Activated naive CD8-positive, alpha-beta T cell treated with anti-CD3 and anti-CD28 coated beads, Interleukin-2, amount 50 U/mL, for 24 hours (primary cell): ENCODE results near the gene C2CD5.
A peak's percentile ranks its signal among the peaks of the same experiment; 100 is the strongest.

ENCODE experiments used
- ATAC-seq: fragments of 150-1000 bp; cut with Tn5 transposase; one replicate; pipeline ENCODE4 v1.10.0; 2021
- DNase-seq: peaks from one replicate; pipeline ENCODE4 v3.0.0; 2021
- H3K27ac Mint-ChIP-seq: one replicate; pipeline ENCODE4 v1.8.0; 2021; ENCODE audit warnings: mild to moderate bottlenecking, mixed read lengths
- H3K27me3 Mint-ChIP-seq: one replicate; pipeline ENCODE4 v1.8.0; 2021; ENCODE audit warnings: mixed read lengths
- H3K36me3 Mint-ChIP-seq: one replicate; pipeline ENCODE4 v1.8.0; 2021; ENCODE audit warnings: low read depth, mixed read lengths
- H3K4me1 Mint-ChIP-seq: one replicate; pipeline ENCODE4 v1.8.0; 2021; ENCODE audit warnings: mixed read lengths
- H3K4me3 Mint-ChIP-seq: one replicate; pipeline ENCODE4 v1.8.0; 2021; ENCODE audit warnings: mild to moderate bottlenecking, moderate library complexity, mixed read lengths
- H3K9me3 Mint-ChIP-seq: one replicate; pipeline ENCODE4 v1.8.0; 2021; ENCODE audit warnings: mixed read lengths

The C2CD5 gene

GRCh38 chr12:22545255-22545654 is 913 bp upstream of the C2CD5 start:
- DNase-seq (no peak), ATAC-seq (no peak)
- Mint-ChIP-seq H3K9me3 (no peaks in the 10 kb centered on the region), H3K27me3 (peaks cover 6% of the 10 kb centered on the region), H3K36me3 (peaks cover 10% of the 10 kb centered on the region), H3K4me1 (peaks cover 36% of the 10 kb centered on the region), H3K4me3 (peak overlapping the region; percentile 41), H3K27ac (no peak overlapping the region)

GRCh38 chr12:22543246-22544037 is 900 bp downstream of the C2CD5 start:
- peaks cover 47% of the 10 kb centered on the region for H3K4me1 Mint-ChIP-seq
- peaks cover 2% of the 10 kb centered on the region for H3K27me3 Mint-ChIP-seq
- no peaks in the 10 kb centered on the region for H3K9me3 Mint-ChIP-seq
- peak; percentile 54 for ATAC-seq
- DNase-seq = peak; percentile 51
- peaks cover 23% of the 10 kb centered on the region for H3K36me3 Mint-ChIP-seq
- peak overlapping the region; percentile 91 for H3K27ac Mint-ChIP-seq
- peak overlapping the region; percentile 90 for H3K4me3 Mint-ChIP-seq

GRCh38 chr12:22541496-22542155 is 2.7 kb downstream of the C2CD5 start:
- peaks cover 57% of the 10 kb centered on the region for H3K4me1 Mint-ChIP-seq
- H3K27ac Mint-ChIP-seq = no peak overlapping the region
- peaks cover 2% of the 10 kb centered on the region for H3K27me3 Mint-ChIP-seq
- DNase-seq (no peak), ATAC-seq (no peak)
- H3K36me3 Mint-ChIP-seq = peaks cover 24% of the 10 kb centered on the region
- no peaks in the 10 kb centered on the region for H3K9me3 Mint-ChIP-seq
- no peak overlapping the region for H3K4me3 Mint-ChIP-seq

GRCh38 chr12:22539055-22539454 is 5.3 kb downstream of the C2CD5 start:
- Mint-ChIP-seq H3K36me3 (peaks cover 24% of the 10 kb centered on the region), H3K27me3 (no peaks in the 10 kb centered on the region), H3K27ac (no peak overlapping the region), H3K4me1 (peaks cover 64% of the 10 kb centered on the region), H3K4me3 (no peak overlapping the region), H3K9me3 (no peaks in the 10 kb centered on the region)
- DNase-seq = no peak
- no peak for ATAC-seq

- Mint-ChIP-seq H3K4me1 (peaks cover 61% of the 10 kb centered on the region), H3K9me3 (no peaks in the 10 kb centered on the region), H3K27ac (no peak overlapping the region), H3K27me3 (no peaks in the 10 kb centered on the region), H3K36me3 (peaks cover 26% of the 10 kb centered on the region), H3K4me3 (no peak overlapping the region)
- no peak for ATAC-seq
- no peak for DNase-seq
Observed at GRCh38 chr12:22538311-22538710, 6.0 kb downstream of the C2CD5 start.

- DNase-seq (no peak), ATAC-seq (no peak)
- H3K36me3 Mint-ChIP-seq = peaks cover 33% of the 10 kb centered on the region
- H3K27me3 Mint-ChIP-seq = no peaks in the 10 kb centered on the region
- no peak overlapping the region for H3K4me3 Mint-ChIP-seq
- no peaks in the 10 kb centered on the region for H3K9me3 Mint-ChIP-seq
- H3K27ac Mint-ChIP-seq = no peak overlapping the region
- peaks cover 49% of the 10 kb centered on the region for H3K4me1 Mint-ChIP-seq
Observed at GRCh38 chr12:22536971-22537544, 7.3 kb downstream of the C2CD5 start.

- H3K27ac Mint-ChIP-seq = no peak overlapping the region
- H3K9me3 Mint-ChIP-seq = no peaks in the 10 kb centered on the region
- H3K4me3 Mint-ChIP-seq = no peak overlapping the region
- DNase-seq (no peak), ATAC-seq (no peak)
- H3K36me3 Mint-ChIP-seq = peaks cover 38% of the 10 kb centered on the region
- no peaks in the 10 kb centered on the region for H3K27me3 Mint-ChIP-seq
- H3K4me1 Mint-ChIP-seq = peaks cover 42% of the 10 kb centered on the region
Observed at GRCh38 chr12:22536346-22536945, 7.9 kb downstream of the C2CD5 start.

GRCh38 chr12:22535478-22535877 is 8.9 kb downstream of the C2CD5 start:
- Mint-ChIP-seq H3K27ac (no peak overlapping the region), H3K9me3 (no peaks in the 10 kb centered on the region), H3K4me3 (no peak overlapping the region), H3K4me1 (peaks cover 36% of the 10 kb centered on the region), H3K27me3 (no peaks in the 10 kb centered on the region), H3K36me3 (peaks cover 38% of the 10 kb centered on the region)
- no peak for ATAC-seq
- no peak for DNase-seq

- H3K9me3 Mint-ChIP-seq = no peaks in the 10 kb centered on the region
- H3K27ac Mint-ChIP-seq = no peak overlapping the region
- DNase-seq = no peak
- H3K27me3 Mint-ChIP-seq = no peaks in the 10 kb centered on the region
- H3K4me1 Mint-ChIP-seq = peaks cover 34% of the 10 kb centered on the region
- ATAC-seq = no peak
- H3K36me3 Mint-ChIP-seq = peaks cover 35% of the 10 kb centered on the region
- no peak overlapping the region for H3K4me3 Mint-ChIP-seq
Observed at GRCh38 chr12:22535038-22535437, 9.3 kb downstream of the C2CD5 start.

- DNase-seq = no peak
- Mint-ChIP-seq H3K27ac (no peak overlapping the region), H3K4me1 (peaks cover 25% of the 10 kb centered on the region), H3K36me3 (peaks cover 23% of the 10 kb centered on the region), H3K9me3 (no peaks in the 10 kb centered on the region), H3K4me3 (no peak overlapping the region), H3K27me3 (no peaks in the 10 kb centered on the region)
- no peak for ATAC-seq
Observed at GRCh38 chr12:22533155-22533554, 11.2 kb downstream of the C2CD5 start.

GRCh38 chr12:22532317-22532716 is 12.0 kb downstream of the C2CD5 start:
- peaks cover 21% of the 10 kb centered on the region for H3K4me1 Mint-ChIP-seq
- DNase-seq (no peak), ATAC-seq (no peak)
- H3K4me3 Mint-ChIP-seq = no peak overlapping the region
- no peak overlapping the region for H3K27ac Mint-ChIP-seq
- no peaks in the 10 kb centered on the region for H3K9me3 Mint-ChIP-seq
- no peaks in the 10 kb centered on the region for H3K27me3 Mint-ChIP-seq
- H3K36me3 Mint-ChIP-seq = peaks cover 23% of the 10 kb centered on the region

- Mint-ChIP-seq H3K4me3 (no peak overlapping the region), H3K9me3 (no peaks in the 10 kb centered on the region), H3K27ac (no peak overlapping the region), H3K4me1 (peaks cover 15% of the 10 kb centered on the region), H3K27me3 (no peaks in the 10 kb centered on the region), H3K36me3 (peaks cover 23% of the 10 kb centered on the region)
- no peak for DNase-seq
- no peak for ATAC-seq
Observed at GRCh38 chr12:22531205-22531604, 13.1 kb downstream of the C2CD5 start.

GRCh38 chr12:22529281-22530060 is 14.9 kb downstream of the C2CD5 start:
- Mint-ChIP-seq H3K27me3 (no peaks in the 10 kb centered on the region), H3K36me3 (peaks cover 21% of the 10 kb centered on the region), H3K9me3 (no peaks in the 10 kb centered on the region), H3K4me3 (no peak overlapping the region), H3K4me1 (peaks cover 4% of the 10 kb centered on the region), H3K27ac (no peak overlapping the region)
- peak; percentile 78 for ATAC-seq
- DNase-seq = no peak

- DNase-seq = no peak
- no peaks in the 10 kb centered on the region for H3K9me3 Mint-ChIP-seq
- no peak for ATAC-seq
- H3K27me3 Mint-ChIP-seq = no peaks in the 10 kb centered on the region
- no peak overlapping the region for H3K27ac Mint-ChIP-seq
- H3K4me1 Mint-ChIP-seq = peaks cover 3% of the 10 kb centered on the region
- H3K36me3 Mint-ChIP-seq = peaks cover 24% of the 10 kb centered on the region
- H3K4me3 Mint-ChIP-seq = no peak overlapping the region
Observed at GRCh38 chr12:22527999-22528398, 16.3 kb downstream of the C2CD5 start.
